ENCODE data around the gene ZNF516.

ZNF516 gene

GRCh38 chr18:76390452-76391035, 104.5 kb downstream of the ZNF516 start:
- TF ChIP-seq CSRNP3 (CRISPR knock-in tag; IDR thresholded peaks at IDR 0.05) (no peak), ZFP3 (CRISPR knock-in tag; IDR thresholded peaks at IDR 0.05) (no peak), CREB5 (CRISPR knock-in tag; IDR thresholded peaks at IDR 0.05; ENCODE audit: low read depth) (no peak), TOX (CRISPR knock-in tag; IDR thresholded peaks at IDR 0.05; ENCODE audit: borderline replicate concordance) (no peak), ESRRG (CRISPR knock-in tag; IDR thresholded peaks at IDR 0.05) (no peak), BACH2 (CRISPR knock-in tag; IDR thresholded peaks at IDR 0.05; ENCODE audit: borderline replicate concordance) (no peak), PPARA (CRISPR knock-in tag; IDR thresholded peaks at IDR 0.05; ENCODE audit: borderline replicate concordance) (no peak), ZNF70 (CRISPR knock-in tag; IDR thresholded peaks at IDR 0.05) (no peak), ZNF565 (CRISPR knock-in tag; conservative IDR thresholded peaks at IDR 0.05; ENCODE audit: low read depth) (no peak), ARNTL (CRISPR knock-in tag; IDR thresholded peaks at IDR 0.05; ENCODE audit: borderline replicate concordance, low read depth) (no peak), ZNF8 (CRISPR knock-in tag; IDR thresholded peaks at IDR 0.05) (no peak), PATZ1 (CRISPR knock-in tag; IDR thresholded peaks at IDR 0.05; ENCODE audit: borderline replicate concordance) (no peak)
- no peak for ATAC-seq

GRCh38 chr18:76389716-76390115, 105.3 kb downstream of the ZNF516 start:
- no peak for TF ChIP-seq ESRRG (CRISPR knock-in tag; IDR thresholded peaks at IDR 0.05)
- no peak for TF ChIP-seq ZFP30 (CRISPR knock-in tag; IDR thresholded peaks at IDR 0.05)
- no peak for TF ChIP-seq ZFP3 (CRISPR knock-in tag; IDR thresholded peaks at IDR 0.05)
- TF ChIP-seq ZNF565 (CRISPR knock-in tag; conservative IDR thresholded peaks at IDR 0.05; ENCODE audit: low read depth): no peak
- TF ChIP-seq CSRNP3 (CRISPR knock-in tag; IDR thresholded peaks at IDR 0.05): no peak
- TF ChIP-seq ZNF8 (CRISPR knock-in tag; IDR thresholded peaks at IDR 0.05): no peak
- TF ChIP-seq TSHZ2 (CRISPR knock-in tag; IDR thresholded peaks at IDR 0.05): no peak
- no peak for TF ChIP-seq ISL1 (CRISPR knock-in tag; IDR thresholded peaks at IDR 0.05)
- no peak for ATAC-seq

- ATAC-seq: no peak
- no peak for TF ChIP-seq BACH2 (CRISPR knock-in tag; IDR thresholded peaks at IDR 0.05; ENCODE audit: borderline replicate concordance)
- TF ChIP-seq RARB (CRISPR knock-in tag; IDR thresholded peaks at IDR 0.05): no peak
- no peak for TF ChIP-seq OSR1 (CRISPR knock-in tag; IDR thresholded peaks at IDR 0.05)
- TF ChIP-seq ISL1 (CRISPR knock-in tag; IDR thresholded peaks at IDR 0.05): no peak
- no peak for TF ChIP-seq ZNF70 (CRISPR knock-in tag; IDR thresholded peaks at IDR 0.05)
- TF ChIP-seq PATZ1 (CRISPR knock-in tag; IDR thresholded peaks at IDR 0.05; ENCODE audit: borderline replicate concordance): no peak
- TF ChIP-seq CREB5 (CRISPR knock-in tag; IDR thresholded peaks at IDR 0.05; ENCODE audit: low read depth): no peak
- TF ChIP-seq TSHZ2 (CRISPR knock-in tag; IDR thresholded peaks at IDR 0.05): no peak
- no peak for TF ChIP-seq SNAI2 (CRISPR knock-in tag; IDR thresholded peaks at IDR 0.05)
- no peak for TF ChIP-seq TOX (CRISPR knock-in tag; IDR thresholded peaks at IDR 0.05; ENCODE audit: borderline replicate concordance)
- no peak for TF ChIP-seq ESRRG (CRISPR knock-in tag; IDR thresholded peaks at IDR 0.05)
- TF ChIP-seq ZNF8 (CRISPR knock-in tag; IDR thresholded peaks at IDR 0.05): no peak
- TF ChIP-seq CSDC2 (CRISPR knock-in tag; IDR thresholded peaks at IDR 0.05): no peak
- TF ChIP-seq ZFP30 (CRISPR knock-in tag; IDR thresholded peaks at IDR 0.05): no peak
These were observed 106.1 kb downstream of the ZNF516 start for GRCh38 chr18:76388891-76389423.
